SU-DHL-6 (cell line): ENCODE results near the gene NOL7.
A peak's percentile ranks its signal among the peaks of the same experiment; 100 is the strongest.

Source experiments
- H2AFZ ChIP-seq: fragments of 200-600 bp; sonication (generic); 2 replicates; pipeline ENCODE4 v1.6.1; 2014; ENCODE audit warnings: low read depth, mild to moderate bottlenecking, moderate library complexity, mixed read lengths, antibody characterized with exemption, low read length; ENCODE audit not compliant: severe bottlenecking
- H3F3A ChIP-seq: fragments of 200-600 bp; shearing (Covaris generic); 2 replicates; pipeline ENCODE4 v1.6.0; 2016; ENCODE audit warnings: antibody characterized with exemption, mild to moderate bottlenecking; ENCODE audit not compliant: insufficient read depth
- H3K27ac ChIP-seq: fragments of 200-600 bp; sonication (generic); 2 replicates; pipeline ENCODE4 v1.5.1; 2016; ENCODE audit warnings: low read depth, mild to moderate bottlenecking, low read length, moderate library complexity, mixed read lengths
- H3K27me3 ChIP-seq: fragments of 200-600 bp; sonication (generic), shearing (Covaris generic); 2 replicates; pipeline ENCODE4 v1.6.0; 2014; ENCODE audit warnings: mild to moderate bottlenecking, low read length
- H3K36me3 ChIP-seq: fragments of 200-600 bp; sonication (generic); 2 replicates; pipeline ENCODE4 v1.6.1; 2014; ENCODE audit warnings: mild to moderate bottlenecking, low read length, mixed read lengths
- H3K4me2 ChIP-seq: fragments of 300-600, 200-600 bp; shearing (Covaris generic), sonication (generic); 2 replicates; pipeline ENCODE4 v1.6.0; 2014; ENCODE audit warnings: low read length, low read depth, mild to moderate bottlenecking; ENCODE audit not compliant: poor library complexity, severe bottlenecking
- H3K4me3 ChIP-seq: fragments of 200-600 bp; sonication (generic); 2 replicates; pipeline ENCODE4 v1.5.1; 2014; ENCODE audit warnings: antibody characterized with exemption, low read length, mild to moderate bottlenecking, mixed read lengths; ENCODE audit not compliant: insufficient read depth, poor library complexity, severe bottlenecking
- H3K79me2 ChIP-seq: fragments of 200-600 bp; sonication (generic); 2 replicates; pipeline ENCODE4 v1.6.1; 2014; ENCODE audit warnings: mild to moderate bottlenecking, low read length, moderate library complexity; ENCODE audit not compliant: insufficient read depth
- H3K9ac ChIP-seq: fragments of 200-600 bp; sonication (generic); 2 replicates; pipeline ENCODE4 v1.7.0; 2014; ENCODE audit warnings: mild to moderate bottlenecking, low read length
- H3K9me2 ChIP-seq: fragments of 200-600 bp; sonication (generic); replicated peaks from 2 replicates; pipeline ENCODE4 v1.6.1; 2014; ENCODE audit warnings: low read length; ENCODE audit not compliant: insufficient read depth
- H3K9me3 ChIP-seq: fragments of 200-600 bp; sonication (generic); 2 replicates; pipeline ENCODE4 v1.6.1; 2014; ENCODE audit warnings: low read length, mixed read lengths; ENCODE audit not compliant: insufficient read depth
- H4K20me1 ChIP-seq: fragments of 200-600 bp; sonication (generic); 2 replicates; pipeline ENCODE4 v1.6.1; 2014; ENCODE audit warnings: low read depth, mild to moderate bottlenecking, antibody characterized with exemption, low read length, moderate library complexity, mixed read lengths
- CTCF ChIP-seq: fragments of 200-600 bp; sonication (generic); IDR thresholded peaks from one replicate; pipeline ENCODE4 v1.5.1; 2017; ENCODE audit warnings: antibody characterized with exemption, mild to moderate bottlenecking, low read length, moderate library complexity; ENCODE audit not compliant: insufficient read depth, poor library complexity, severe bottlenecking
- EZH2phosphoT487 ChIP-seq: fragments of 200-600 bp; sonication (generic), shearing (Covaris generic); conservative IDR thresholded peaks from 2 replicates; pipeline ENCODE4 v1.6.1; 2018; ENCODE audit warnings: mild to moderate bottlenecking, antibody characterized with exemption, low read length, moderate library complexity, mixed read lengths

The NOL7 gene

GRCh38 chr6:13615792-13616120, 621 bp downstream of the NOL7 start:
- Histone ChIP-seq H3K36me3 (peaks cover 38% of the 10 kb centered on the region), H3K4me2 (peak overlapping the region; percentile 67), H3K4me3 (peak overlapping the region; percentile 77), H3K27ac (peak overlapping the region; percentile 36), H3K9me3 (no peaks in the 10 kb centered on the region), H3K79me2 (peaks cover 37% of the 10 kb centered on the region), H3K27me3 (no peaks in the 10 kb centered on the region), H4K20me1 (peaks cover 16% of the 10 kb centered on the region), H2AFZ (peak overlapping the region; percentile 6), H3K9ac (peak overlapping the region; percentile 74), H3F3A (peaks cover 44% of the 10 kb centered on the region), H3K9me2 (no peaks in the 10 kb centered on the region)
- no peak for TF ChIP-seq EZH2phosphoT487
- TF ChIP-seq CTCF = no peak

- Histone ChIP-seq H3K4me2 (peak overlapping the region; percentile 67), H3K27me3 (no peaks in the 10 kb centered on the region), H3K9me3 (no peaks in the 10 kb centered on the region), H3K27ac (peak overlapping the region; percentile 3; the same call in 1 of the 2 replicates), H2AFZ (no peak overlapping the region), H3K9me2 (no peaks in the 10 kb centered on the region), H3K79me2 (peaks cover 37% of the 10 kb centered on the region), H3K36me3 (peaks cover 51% of the 10 kb centered on the region), H3K4me3 (peak overlapping the region; percentile 77), H3F3A (peaks cover 46% of the 10 kb centered on the region), H3K9ac (peak overlapping the region; percentile 74), H4K20me1 (peaks cover 16% of the 10 kb centered on the region)
- TF ChIP-seq EZH2phosphoT487 = no peak
- no peak for TF ChIP-seq CTCF
Measured at GRCh38 chr6:13617066-13617465, 1.9 kb downstream of the NOL7 start.

- Histone ChIP-seq H3K27me3 (no peaks in the 10 kb centered on the region), H3K27ac (no peak overlapping the region), H3K79me2 (no peaks in the 10 kb centered on the region), H3K4me2 (no peak overlapping the region), H3K9me2 (no peaks in the 10 kb centered on the region), H4K20me1 (0 out of 2 replicates have a peak, but pooled peaks cover 4% of the 10 kb centered on the region), H2AFZ (no peak overlapping the region), H3F3A (peaks cover 67% of the 10 kb centered on the region), H3K36me3 (peaks cover 69% of the 10 kb centered on the region), H3K4me3 (no peak overlapping the region), H3K9me3 (no peaks in the 10 kb centered on the region), H3K9ac (no peak overlapping the region)
- no peak for TF ChIP-seq EZH2phosphoT487
- peak; percentile 75 for TF ChIP-seq CTCF
Measured at GRCh38 chr6:13624871-13625288, 9.7 kb downstream of the NOL7 start.
